ENCODE measurements around the gene CD4. TPM values are rescaled to one million over a fixed set of nuclear protein-coding genes. Genes with fewer than 3 reads are reported as not detected.

Gene CD4
- total RNA-seq, 1 experiment from 2014 or later, result not detected

GRCh38 chr12:6818645-6819044, 29.3 kb downstream of the CD4 start:
- no peak overlapping the region for H3K4me3 Mint-ChIP-seq (ENCODE audit: low read depth, unreplicated experiment)
- DNase-seq, result no peak
- CTCF ChIA-PET, result no interaction called here
- no TSS peak for BruUV-seq (replicated peaks)
- H3K9me3 Mint-ChIP-seq (ENCODE audit: low read depth, unreplicated experiment), result no peaks in the 10 kb centered on the region
- H3K36me3 Mint-ChIP-seq (ENCODE audit: insufficient read depth, unreplicated experiment), result no peaks in the 10 kb centered on the region
- intact Hi-C loops (cut with micrococcal nuclease; ENCODE audit: unreplicated experiment), result no loop called here
- TF ChIP-seq, protein P1, sequence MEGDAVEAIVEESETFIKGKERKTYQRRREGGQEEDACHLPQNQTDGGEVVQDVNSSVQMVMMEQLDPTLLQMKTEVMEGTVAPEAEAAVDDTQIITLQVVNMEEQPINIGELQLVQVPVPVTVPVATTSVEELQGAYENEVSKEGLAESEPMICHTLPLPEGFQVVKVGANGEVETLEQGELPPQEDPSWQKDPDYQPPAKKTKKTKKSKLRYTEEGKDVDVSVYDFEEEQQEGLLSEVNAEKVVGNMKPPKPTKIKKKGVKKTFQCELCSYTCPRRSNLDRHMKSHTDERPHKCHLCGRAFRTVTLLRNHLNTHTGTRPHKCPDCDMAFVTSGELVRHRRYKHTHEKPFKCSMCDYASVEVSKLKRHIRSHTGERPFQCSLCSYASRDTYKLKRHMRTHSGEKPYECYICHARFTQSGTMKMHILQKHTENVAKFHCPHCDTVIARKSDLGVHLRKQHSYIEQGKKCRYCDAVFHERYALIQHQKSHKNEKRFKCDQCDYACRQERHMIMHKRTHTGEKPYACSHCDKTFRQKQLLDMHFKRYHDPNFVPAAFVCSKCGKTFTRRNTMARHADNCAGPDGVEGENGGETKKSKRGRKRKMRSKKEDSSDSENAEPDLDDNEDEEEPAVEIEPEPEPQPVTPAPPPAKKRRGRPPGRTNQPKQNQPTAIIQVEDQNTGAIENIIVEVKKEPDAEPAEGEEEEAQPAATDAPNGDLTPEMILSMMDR (IDR thresholded peaks at IDR 0.05; ENCODE audit: unreplicated experiment), result no peak
- H3K27ac Mint-ChIP-seq (ENCODE audit: unreplicated experiment), result no peak overlapping the region
- no peaks in the 10 kb centered on the region for H3K4me1 Mint-ChIP-seq (ENCODE audit: low read depth, unreplicated experiment)
- peaks cover 98% of the 10 kb centered on the region for H3K27me3 Mint-ChIP-seq (ENCODE audit: unreplicated experiment)

- DNase-seq, result no peak
- no TSS peak for BruUV-seq (replicated peaks)
- TF ChIP-seq, protein P1 (IDR thresholded peaks at IDR 0.05; ENCODE audit: unreplicated experiment), result no peak
- Mint-ChIP-seq H3K4me1 (ENCODE audit: low read depth, unreplicated experiment) (no peaks in the 10 kb centered on the region), H3K27ac (ENCODE audit: unreplicated experiment) (no peak overlapping the region), H3K36me3 (ENCODE audit: insufficient read depth, unreplicated experiment) (no peaks in the 10 kb centered on the region), H3K9me3 (ENCODE audit: low read depth, unreplicated experiment) (no peaks in the 10 kb centered on the region), H3K27me3 (ENCODE audit: unreplicated experiment) (peaks cover 98% of the 10 kb centered on the region), H3K4me3 (ENCODE audit: low read depth, unreplicated experiment) (no peak overlapping the region)
- intact Hi-C loops (cut with micrococcal nuclease; ENCODE audit: unreplicated experiment), result loop anchor here (10.0 kb wide), 1 partner anchor 205 kb away; no protein-coding TSS in a partner anchor
- CTCF ChIA-PET, result interaction anchor here (0.6 kb wide), 1 partner anchor 10 kb away, joined by 4 read pairs; no protein-coding TSS in a partner anchor
Measured at GRCh38 chr12:6819106-6820030, 30.0 kb downstream of the CD4 start.

DNA sequence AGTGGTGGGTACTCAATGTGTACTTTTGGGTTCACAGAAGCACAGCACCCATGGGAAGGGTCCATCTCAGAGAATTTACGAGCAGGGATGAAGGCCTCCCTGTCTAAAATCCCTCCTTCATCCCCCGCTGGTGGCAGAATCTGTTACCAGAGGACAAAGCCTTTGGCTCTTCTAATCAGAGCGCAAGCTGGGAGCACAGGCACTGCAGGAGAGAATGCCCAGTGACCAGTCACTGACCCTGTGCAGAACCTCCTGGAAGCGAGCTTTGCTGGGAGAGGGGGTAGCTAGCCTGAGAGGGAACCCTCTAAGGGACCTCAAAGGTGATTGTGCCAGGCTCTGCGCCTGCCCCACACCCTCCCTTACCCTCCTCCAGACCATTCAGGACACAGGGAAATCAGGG, 30.8 kb downstream of the CD4 start:
- CTCF ChIA-PET, result interaction anchor here (0.6 kb wide), 1 partner anchor 11 kb away, joined by 4 read pairs; no protein-coding TSS in a partner anchor
- Mint-ChIP-seq H3K9me3 (ENCODE audit: low read depth, unreplicated experiment) (no peaks in the 10 kb centered on the region), H3K27me3 (ENCODE audit: unreplicated experiment) (peaks cover 98% of the 10 kb centered on the region), H3K27ac (ENCODE audit: unreplicated experiment) (no peak overlapping the region), H3K36me3 (ENCODE audit: insufficient read depth, unreplicated experiment) (no peaks in the 10 kb centered on the region), H3K4me3 (ENCODE audit: low read depth, unreplicated experiment) (no peak overlapping the region), H3K4me1 (ENCODE audit: low read depth, unreplicated experiment) (peaks cover 1% of the 10 kb centered on the region)
- TF ChIP-seq, protein P1 (IDR thresholded peaks at IDR 0.05; ENCODE audit: unreplicated experiment), result no peak
- BruUV-seq (replicated peaks), result no TSS peak
- intact Hi-C loops (cut with micrococcal nuclease; ENCODE audit: unreplicated experiment), result loop anchor here (10.0 kb wide), 1 partner anchor 205 kb away; no protein-coding TSS in a partner anchor
- DNase-seq, result no peak

- intact Hi-C loops (cut with micrococcal nuclease; ENCODE audit: unreplicated experiment), result loop anchor here (10.0 kb wide), 1 partner anchor 207 kb away; no protein-coding TSS in a partner anchor
- peaks cover 7% of the 10 kb centered on the region for H3K4me1 Mint-ChIP-seq (ENCODE audit: low read depth, unreplicated experiment)
- BruUV-seq (replicated peaks), result no TSS peak
- H3K36me3 Mint-ChIP-seq (ENCODE audit: insufficient read depth, unreplicated experiment), result no peaks in the 10 kb centered on the region
- H3K27me3 Mint-ChIP-seq (ENCODE audit: unreplicated experiment), result peaks cover 99% of the 10 kb centered on the region
- H3K9me3 Mint-ChIP-seq (ENCODE audit: low read depth, unreplicated experiment), result no peaks in the 10 kb centered on the region
- DNase-seq, result no peak
- H3K4me3 Mint-ChIP-seq (ENCODE audit: low read depth, unreplicated experiment), result peak within 1 kb of the TSS; percentile 42
- CTCF ChIA-PET, result interaction anchor here (0.9 to 1.1 kb wide), 2 partner anchors 9 to 69 kb away, joined by 3 to 5 read pairs; partner anchors contain the start of gene MLF2
- H3K27ac Mint-ChIP-seq (ENCODE audit: unreplicated experiment), result no peak within 1 kb of the TSS
- TF ChIP-seq, protein P1 (IDR thresholded peaks at IDR 0.05; ENCODE audit: unreplicated experiment), result no peak
Measured at GRCh38 chr12:6821591-6822425, 32.5 kb downstream of the CD4 start, which contains the start of gene GPR162. Gene GPR162, plus strand, starts transcription at chr12:6821821. Its CDS starts 2,078 bp downstream, at chr12:6823899.

All from Calu3 (cell line).